Hypothalamus (tissue), 51 donors: ENCODE data around the gene ZNF124.
A peak's percentile ranks its signal among the peaks of the same experiment; 100 is the strongest.

Source experiments
- DNase-seq, 51 donors: peaks; one replicate each; lab custom pipeline; 2025; lab: John Stamatoyannopoulos, UW

ZNF124 gene

DNA sequence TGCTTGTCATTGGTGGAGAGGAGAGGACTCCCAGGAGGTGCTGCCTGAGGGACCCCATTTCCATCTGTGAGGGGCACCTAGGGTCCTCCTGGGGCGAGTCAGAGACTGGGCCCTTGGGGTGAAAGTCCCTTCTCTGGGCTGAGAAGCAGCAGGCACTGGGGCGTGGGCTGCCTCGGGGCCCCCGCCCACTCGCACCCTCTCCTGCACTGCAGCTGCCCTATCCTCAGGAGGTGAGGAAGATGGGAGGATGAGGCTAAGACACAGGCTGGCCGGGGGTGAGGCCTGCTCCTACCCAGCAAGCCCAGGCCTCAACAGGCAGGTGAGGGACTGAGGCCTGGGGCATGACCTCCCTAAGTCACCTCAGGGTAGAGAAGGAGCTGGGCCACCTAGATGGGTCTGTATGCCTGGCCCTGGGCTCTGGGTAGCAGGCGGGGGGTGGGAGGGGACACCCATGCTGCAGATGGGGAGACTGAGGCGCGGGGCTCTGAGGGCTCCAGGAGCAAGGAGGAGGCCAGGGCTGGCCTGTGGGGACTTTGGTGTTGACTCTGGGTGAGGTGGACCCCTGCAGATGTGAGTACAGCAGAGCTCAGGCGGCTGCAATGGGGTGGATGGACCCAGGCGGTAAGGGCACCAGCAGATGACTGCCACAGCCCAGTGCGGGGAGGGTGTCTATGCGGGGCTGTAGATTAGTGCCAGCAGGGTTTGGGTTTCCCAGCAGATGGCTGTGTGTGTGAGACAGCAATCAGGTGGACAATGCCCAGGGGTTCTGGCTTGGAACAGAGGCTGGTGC, 57.3 kb downstream of the ZNF124 start:
- DNase-seq = no peak

DNA sequence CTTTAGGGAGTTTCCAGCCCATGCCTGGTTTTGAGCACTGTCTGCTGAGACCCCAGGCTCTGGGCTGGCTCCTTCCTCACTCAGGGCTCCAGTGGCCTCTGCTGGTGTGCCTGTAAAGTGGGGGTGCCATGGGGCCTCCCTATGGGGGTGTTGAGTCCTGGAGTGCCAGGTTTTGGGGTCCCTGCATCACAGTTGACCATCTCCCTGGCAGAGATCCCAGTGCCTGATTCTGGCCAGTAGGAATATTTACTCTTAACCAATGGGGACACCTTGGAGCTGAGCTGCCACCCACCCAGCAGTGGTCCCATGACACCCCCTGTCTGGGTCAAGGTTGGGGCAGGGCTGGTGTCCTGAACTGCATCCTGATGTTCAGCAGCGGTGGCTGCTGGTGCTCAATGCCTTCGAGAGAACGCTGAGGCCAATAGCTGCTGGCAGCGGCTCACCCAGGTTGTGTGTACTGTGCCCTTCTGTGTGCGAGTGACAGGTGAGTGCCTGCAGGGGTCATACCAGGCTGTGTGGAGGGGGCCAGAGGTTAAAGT, 58.0 kb downstream of the ZNF124 start:
- no peak for DNase-seq

DNA sequence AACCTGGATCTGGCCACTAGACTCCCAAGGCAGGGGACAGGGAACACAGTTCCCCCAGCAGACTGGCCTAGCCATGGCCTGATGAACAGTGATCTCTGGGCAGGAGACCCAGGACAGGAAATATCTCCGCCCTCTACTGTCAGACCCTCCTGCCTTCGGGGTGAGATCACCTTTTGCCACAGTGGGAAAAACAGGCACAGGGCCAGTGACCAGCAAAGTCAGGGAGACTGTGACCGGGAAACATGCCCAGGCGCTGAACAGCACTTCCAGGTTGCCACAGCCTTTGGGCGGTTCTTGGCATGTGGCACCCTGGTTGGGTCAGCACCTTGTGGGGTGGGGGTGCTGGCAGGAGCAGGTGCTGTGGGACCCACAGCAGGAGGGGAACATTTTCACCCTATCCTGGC, 58.7 kb downstream of the ZNF124 start:
- peak in 2 of 51 donors; percentile 4 to 22 for DNase-seq

DNA sequence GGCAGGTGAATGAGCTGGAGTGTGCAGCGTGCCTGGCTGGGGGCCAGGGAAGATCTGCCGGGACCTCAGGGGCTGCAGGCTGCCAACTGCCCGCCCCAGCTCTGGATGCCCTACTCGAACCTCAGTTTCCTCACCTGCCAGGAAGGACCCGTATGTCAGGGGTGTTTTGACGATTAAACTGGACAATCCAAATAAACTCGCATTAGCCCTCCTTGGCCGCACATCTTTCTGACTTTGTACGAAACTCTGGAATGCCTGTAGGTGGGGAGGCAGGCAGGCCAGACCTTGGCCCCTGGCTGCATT, 59.4 kb downstream of the ZNF124 start:
- no peak for DNase-seq

DNA sequence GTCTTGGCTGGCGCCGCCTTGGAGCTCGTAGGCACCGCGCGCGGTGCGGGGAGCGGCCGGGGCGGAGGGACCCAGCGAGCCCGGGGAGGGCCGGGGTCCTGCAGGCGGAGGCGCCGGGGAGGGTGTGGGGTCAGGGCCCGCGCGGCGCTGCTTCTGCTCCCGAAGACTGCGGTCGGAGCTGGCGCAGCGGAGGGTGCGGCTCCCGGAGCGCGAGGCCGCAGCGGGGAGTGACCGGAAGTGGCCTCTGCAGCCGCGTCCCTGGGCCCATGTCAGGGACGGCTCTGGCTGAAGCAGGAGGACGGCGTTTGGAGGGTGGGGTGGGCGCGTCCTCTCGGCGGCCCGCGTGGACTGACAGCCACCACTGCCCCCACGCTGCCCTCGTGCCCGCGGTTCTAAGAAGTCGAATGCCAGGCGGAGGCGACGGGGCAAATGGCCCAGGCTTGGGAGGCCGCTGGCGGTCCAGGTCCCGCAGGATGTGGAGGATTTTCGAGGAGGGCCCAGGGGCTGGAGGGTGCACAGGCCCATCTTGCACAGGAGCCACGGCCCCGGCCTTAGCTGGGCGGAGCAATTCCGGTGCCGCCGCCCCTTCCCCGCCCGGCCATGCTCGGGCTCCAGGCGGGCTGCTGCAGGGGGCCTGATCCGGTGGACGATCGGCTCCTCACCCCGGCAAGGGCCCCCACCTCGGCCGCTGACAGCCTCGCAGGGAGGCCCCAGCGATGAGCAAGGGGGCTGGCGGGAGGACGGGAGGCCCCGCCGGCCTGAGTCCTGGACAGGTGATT, 59.9 kb downstream of the ZNF124 start:
- peak in 38 of 51 donors; percentile 13 to 69 (median 40) for DNase-seq

DNA sequence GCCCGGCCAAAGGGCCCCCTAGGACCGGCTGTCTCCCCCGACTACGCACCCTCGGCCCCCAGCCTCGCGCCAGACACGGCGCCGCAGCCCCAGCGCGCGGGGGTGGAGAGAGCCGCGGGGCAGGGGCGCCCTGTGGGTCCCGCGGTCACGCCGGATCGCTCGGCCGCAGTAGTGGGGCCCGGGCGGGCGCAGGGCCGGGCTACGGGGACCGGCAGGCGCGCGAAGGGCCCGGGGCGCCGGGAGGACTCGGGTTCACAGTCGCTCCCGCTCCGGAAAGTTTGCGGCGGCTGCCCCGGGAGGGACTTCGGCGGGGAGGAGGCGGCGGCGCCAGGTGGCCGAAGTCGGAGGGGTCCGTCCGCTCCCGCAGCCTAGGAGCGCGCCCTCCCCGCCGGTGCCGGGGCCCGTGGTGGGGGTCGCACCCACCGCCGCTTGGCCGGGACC, 60.5 kb downstream of the ZNF124 start:
- no peak for DNase-seq

DNA sequence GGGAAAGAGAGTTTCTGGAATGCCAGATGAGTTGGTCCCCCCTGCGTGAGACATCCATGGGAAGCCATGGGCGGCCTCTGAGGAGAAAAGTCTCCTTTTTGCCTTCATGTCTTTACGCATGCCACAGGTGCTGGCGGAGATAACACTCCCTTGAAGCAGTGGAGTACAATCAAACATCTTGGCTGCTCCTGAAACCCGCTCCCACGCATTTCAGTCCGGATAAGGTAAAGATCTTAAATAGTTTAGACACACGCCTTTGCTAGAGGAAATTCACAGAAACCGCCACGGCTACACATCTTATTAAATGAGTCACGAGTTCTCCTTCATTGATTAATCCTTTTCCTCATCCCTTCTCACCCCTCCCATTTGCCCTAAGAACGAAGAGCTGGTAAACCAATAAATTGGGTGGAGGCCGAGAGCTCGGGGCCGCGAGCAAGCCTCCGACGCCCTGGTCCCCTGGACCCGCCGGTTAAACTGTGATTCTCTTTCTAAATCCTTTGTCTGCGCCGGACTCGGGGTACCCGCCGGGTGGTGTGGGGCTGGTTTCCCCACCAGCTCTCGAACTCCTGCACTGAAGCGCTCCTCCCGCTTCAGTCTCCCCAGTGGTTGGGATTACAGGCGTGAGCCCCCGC, 61.1 kb downstream of the ZNF124 start:
- DNase-seq = peak in 1 of 51 donors; percentile 2

DNA sequence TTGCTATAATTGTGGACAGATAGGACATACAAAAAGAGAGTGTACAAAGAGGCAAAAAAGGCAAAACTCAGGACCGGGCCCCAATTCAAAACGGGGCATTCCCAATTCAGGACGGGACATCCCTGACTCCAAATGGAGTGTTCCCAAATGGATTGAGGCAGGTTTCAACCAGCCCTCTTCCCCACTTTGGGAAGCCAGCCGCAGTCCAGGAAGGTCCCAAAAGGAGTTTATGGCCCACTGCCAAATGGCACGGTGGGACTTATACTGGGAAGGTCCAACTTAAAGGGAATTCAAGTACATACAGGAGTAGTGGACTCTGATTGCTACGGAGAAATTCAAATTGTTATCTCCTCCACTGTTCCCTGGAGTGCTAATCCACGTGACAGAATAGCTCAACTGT, 64.1 kb downstream of the ZNF124 start:
- no peak for DNase-seq

DNA sequence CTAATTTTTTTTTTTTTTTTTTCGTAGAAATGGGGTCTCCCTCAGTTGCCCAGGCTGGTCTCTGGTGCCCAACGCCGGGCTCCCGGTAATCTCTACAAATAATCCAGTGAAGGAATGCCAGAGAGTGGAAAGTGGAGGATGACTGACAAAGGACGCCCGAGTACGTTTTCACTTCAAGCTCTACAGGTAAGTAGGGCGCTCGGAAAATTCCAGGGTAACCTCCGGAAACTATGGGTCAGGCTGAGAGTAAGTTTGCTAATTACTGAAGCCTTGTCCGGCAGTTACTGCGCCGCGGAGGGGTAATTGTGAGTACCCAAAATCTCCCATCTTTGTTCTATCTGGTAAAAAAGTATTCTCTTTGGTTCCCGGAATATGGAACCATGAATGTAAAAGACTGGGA, 65.9 kb downstream of the ZNF124 start:
- DNase-seq = no peak
